ENCODE data around the gene FYN.

DNA sequence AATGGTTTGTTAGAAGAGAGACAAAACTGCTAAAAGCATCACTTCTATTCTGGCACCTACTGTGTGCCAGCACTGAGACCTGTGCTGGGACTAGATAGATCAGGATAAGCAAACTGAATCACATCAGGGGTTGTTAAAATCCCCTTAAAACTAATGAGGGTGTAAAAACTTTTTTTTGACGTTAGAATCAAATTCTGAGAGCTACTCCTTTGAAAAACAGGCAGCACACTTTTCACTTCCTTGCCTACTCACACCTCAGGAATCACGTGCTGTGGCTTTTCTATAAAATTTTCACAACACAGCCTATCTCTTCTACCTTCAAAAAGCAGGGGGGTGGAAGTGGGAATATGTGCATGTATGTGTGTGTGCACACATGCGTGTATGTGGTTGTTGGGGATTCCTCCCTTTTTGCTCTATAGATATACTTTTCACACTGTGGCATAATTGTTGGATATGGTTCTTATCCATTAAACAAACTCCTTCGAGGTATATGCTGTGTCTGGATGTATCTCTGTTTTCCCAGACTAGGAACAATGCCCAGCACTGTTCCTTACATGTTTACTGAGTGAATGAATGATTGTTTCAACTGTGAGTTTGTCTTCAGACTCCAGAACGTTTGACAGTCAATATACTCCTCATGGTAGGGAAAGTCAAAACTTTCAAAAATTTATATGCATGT lies 105.4 kb downstream of the FYN start:
- TF ChIP-seq, protein P1, sequence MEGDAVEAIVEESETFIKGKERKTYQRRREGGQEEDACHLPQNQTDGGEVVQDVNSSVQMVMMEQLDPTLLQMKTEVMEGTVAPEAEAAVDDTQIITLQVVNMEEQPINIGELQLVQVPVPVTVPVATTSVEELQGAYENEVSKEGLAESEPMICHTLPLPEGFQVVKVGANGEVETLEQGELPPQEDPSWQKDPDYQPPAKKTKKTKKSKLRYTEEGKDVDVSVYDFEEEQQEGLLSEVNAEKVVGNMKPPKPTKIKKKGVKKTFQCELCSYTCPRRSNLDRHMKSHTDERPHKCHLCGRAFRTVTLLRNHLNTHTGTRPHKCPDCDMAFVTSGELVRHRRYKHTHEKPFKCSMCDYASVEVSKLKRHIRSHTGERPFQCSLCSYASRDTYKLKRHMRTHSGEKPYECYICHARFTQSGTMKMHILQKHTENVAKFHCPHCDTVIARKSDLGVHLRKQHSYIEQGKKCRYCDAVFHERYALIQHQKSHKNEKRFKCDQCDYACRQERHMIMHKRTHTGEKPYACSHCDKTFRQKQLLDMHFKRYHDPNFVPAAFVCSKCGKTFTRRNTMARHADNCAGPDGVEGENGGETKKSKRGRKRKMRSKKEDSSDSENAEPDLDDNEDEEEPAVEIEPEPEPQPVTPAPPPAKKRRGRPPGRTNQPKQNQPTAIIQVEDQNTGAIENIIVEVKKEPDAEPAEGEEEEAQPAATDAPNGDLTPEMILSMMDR (IDR thresholded peaks at IDR 0.05) = no peak
- TF ChIP-seq POLR2A (IDR thresholded peaks at IDR 0.05) = no peak
